GM12874 (cell line): ENCODE data around the gene ZNF568.

ENCODE experiments used
- TF ChIP-seq, protein P1 (sequence below): IDR thresholded peaks from 2 replicates; pipeline ENCODE4 v1.5.1; 2011; ENCODE audit warnings: low read depth, mild to moderate bottlenecking, control low read depth, low read length, moderate library complexity; ENCODE audit not compliant: insufficient read depth

The ZNF568 gene

DNA sequence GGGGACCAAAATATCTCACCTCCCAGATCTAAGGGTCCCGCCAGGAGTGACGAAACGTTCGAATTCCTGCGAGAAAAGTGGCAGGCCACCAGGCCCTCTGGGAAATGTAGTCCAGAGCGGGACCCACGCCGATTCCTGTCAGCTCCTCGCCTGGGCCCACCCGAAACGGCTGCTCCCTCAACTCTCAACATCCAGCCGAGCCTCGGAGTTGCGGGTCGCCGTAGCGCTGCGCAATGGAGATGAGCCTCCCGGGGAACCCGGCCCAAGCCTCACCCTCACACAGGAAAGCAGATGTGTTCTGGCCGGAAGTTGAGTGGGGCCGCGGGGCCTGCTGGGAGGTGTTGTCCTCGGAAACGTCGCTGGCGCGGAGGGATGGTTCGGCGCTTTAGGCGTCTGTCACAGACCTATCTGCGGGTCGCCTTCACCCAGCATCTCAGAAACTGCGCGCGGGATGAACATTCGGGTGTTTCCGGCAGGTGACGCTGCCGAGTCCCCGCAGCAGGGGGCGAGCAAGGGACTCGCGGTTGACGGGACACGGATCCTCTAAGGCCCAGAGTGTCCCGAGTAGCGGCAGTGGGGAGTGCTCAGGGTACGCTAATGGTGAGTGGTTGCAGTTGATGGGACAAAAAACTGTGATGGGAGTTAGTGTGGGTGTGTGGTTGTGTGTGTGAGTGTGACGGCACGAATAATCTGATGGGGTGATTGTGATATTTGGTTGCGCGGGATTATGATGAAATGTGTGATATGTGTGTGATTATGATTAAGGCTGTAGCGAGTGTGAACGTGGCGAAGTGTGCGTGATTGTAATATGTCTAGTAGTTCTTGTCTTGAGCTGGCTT is at the start of gene ZNF568, which contains the start of gene ZNF829:
Gene ZNF568, plus strand, starts transcription at position 341 of the 839 bp plus-strand sequence. CDS start 6,439 bp downstream, outside the sequence.
Gene ZNF829, minus strand, starts transcription at position 300 of the 839 bp plus-strand sequence. CDS start 1,124 bp downstream, outside the sequence.
- TF ChIP-seq, protein P1, sequence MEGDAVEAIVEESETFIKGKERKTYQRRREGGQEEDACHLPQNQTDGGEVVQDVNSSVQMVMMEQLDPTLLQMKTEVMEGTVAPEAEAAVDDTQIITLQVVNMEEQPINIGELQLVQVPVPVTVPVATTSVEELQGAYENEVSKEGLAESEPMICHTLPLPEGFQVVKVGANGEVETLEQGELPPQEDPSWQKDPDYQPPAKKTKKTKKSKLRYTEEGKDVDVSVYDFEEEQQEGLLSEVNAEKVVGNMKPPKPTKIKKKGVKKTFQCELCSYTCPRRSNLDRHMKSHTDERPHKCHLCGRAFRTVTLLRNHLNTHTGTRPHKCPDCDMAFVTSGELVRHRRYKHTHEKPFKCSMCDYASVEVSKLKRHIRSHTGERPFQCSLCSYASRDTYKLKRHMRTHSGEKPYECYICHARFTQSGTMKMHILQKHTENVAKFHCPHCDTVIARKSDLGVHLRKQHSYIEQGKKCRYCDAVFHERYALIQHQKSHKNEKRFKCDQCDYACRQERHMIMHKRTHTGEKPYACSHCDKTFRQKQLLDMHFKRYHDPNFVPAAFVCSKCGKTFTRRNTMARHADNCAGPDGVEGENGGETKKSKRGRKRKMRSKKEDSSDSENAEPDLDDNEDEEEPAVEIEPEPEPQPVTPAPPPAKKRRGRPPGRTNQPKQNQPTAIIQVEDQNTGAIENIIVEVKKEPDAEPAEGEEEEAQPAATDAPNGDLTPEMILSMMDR, result peak; percentile 75

DNA sequence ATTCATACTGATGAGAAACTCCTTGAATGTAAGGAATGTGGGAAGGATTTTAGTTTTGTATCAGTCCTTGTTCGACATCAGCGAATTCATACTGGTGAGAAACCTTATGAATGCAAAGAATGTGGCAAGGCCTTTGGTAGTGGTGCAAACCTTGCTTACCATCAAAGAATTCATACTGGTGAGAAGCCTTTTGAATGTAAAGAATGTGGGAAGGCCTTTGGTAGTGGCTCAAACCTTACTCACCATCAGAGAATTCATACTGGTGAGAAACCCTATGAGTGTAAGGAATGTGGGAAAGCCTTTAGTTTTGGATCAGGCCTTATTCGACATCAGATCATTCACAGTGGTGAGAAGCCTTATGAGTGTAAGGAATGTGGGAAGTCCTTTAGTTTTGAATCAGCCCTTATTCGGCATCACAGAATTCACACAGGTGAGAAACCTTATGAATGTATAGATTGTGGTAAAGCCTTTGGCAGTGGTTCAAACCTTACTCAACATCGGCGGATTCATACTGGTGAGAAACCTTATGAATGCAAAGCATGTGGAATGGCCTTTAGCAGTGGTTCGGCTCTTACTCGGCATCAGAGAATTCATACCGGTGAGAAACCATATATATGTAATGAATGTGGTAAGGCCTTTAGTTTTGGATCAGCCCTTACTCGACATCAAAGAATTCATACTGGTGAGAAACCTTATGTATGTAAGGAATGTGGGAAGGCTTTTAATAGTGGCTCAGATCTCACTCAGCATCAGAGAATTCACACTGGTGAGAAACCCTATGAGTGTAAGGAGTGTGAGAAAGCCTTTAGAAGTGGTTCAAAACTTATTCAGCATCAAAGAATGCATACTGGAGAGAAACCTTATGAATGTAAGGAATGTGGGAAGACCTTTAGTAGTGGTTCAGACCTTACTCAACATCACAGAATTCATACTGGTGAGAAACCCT is 38.9 kb upstream of the ZNF568 start:
- TF ChIP-seq, protein P1, result no peak

DNA sequence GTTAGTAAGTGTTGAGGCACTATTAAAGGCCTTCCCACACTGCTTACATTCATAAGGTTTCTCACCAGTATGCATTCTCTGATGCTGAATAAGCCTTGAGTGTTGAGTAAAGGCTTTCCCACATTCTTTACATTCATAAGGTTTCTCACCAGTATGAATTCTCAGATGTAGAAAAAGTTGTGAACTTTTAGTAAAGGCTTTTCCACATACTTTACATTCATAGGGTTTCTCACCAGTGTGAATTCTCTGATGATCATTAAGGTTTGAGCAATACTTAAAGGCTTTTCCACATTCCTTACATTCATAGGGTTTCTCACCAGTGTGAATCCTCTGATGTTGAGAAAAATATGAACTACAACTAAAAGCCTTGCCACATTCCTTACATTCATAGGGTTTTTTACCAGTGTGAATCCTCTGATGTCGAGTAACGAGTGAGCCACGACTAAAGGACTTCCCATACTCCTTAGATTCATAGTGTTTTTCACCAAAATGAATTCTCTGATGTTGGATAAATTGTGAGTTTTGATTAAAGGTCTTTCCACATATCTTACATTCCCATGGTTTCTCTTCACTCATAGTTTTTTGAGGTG is 24.3 kb upstream of the ZNF568 start:
- TF ChIP-seq, protein P1, result no peak

DNA sequence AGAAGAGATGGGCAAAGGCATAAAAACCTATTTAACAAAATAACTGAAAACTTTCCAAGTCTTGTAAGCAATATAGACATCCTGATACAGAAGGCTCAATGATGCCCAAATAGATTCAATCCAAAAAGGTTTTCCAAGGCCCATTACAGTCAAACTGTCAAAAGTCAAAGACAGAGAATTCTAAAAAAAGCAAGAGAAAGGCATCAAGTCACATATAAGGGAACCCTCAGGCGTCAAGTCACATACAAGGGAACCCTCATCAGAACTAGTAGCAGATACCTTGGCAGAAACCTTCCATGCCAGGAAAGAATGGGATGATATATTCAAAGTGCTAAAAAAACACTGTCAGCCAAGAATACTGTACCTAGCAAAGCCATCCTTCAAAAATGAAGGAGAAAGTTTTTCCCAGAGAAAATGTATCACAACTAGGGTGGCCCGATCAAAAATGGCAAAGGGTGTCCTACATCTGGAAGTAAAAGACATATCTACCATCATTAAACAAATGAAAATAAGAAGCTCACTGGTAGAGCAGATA is 21.2 kb upstream of the ZNF568 start:
- TF ChIP-seq, protein P1, result no peak

DNA sequence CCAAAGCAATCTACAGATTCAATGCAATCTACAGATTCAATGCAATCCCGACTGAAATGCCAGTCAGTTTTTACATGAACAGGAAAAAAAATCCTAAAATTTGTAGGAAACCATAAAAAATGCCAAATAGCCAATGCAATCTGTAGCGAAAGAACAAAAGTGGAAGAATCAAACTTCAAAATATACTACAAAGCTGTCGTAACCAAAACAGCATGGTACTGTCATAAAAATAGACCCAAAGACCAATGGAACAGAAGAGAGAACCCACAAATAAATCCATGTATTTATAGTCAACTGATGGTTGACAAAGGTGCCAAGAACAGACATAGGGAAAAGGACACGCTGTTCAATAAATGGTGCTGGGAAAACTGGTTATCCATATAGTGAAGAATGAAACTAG is 17.7 kb upstream of the ZNF568 start:
- TF ChIP-seq, protein P1, result no peak

DNA sequence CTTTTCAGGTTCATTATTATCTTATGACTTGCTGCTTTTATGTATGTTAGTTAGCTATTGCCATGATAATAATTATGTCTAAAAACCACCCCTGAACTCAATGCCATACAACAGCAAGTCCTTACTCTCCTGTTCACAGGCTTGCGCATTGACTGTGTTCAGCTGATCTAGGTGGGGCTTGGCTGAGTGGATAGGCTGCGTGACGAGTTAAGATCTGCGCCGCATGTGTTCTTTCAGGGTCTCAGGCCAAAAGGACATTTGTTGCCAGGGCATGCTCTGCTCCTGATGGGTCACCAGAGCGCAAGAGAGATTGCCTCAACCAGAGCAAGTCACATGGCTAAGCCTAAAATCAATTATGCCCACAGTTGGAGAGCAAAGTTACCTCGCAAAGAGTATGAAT is 859 bp downstream of the ZNF568 start:
- TF ChIP-seq, protein P1, result no peak
